GM19193 (cell line): Measurements from ENCODE around the gene DRGX.

Experiments
- POLR2A ChIP-seq: IDR thresholded peaks from 4 replicates; pipeline ENCODE4 v1.6.1; 2011; ENCODE audit not compliant: insufficient read depth, insufficient read length; ENCODE audit errors: extremely low read depth

The DRGX gene

DNA sequence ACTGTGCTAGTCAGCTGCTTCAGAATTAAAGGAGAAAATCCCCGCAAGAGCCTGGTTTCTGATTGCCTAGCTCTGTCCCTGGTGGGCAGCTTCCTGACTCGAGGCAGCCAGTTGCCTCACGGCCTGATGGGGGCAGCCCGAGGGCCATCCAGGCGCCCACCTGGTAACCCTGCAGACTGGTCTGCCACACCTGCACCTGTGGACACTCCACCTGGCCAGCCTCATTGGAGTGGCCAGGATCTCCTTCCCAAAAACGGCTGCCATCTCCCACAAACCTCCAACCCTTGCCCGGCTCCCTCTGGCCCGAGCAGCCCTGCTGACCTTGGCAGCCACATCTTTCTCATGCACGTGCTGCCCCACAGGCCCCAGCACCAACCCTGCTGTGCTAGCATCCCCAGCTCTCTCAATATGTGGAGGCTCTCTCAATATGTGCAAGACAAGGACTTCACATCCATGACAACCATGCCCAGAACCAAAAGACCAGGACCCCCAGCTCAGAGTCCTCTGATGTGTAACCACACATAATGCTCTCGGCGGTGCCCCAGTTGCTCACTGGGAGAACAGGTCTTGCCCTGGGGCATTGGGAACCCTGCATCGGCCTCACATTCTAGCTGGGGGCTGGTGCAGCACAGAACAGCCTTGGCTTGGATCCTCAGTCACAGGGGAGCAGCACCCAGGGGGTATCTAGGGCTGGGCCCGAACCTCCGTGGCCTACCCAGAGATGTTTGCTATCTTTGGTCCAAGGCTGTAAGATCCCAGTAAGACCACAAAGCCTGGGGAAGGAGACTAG, 14.6 kb downstream of the DRGX start:
- no peak for TF ChIP-seq POLR2A

DNA sequence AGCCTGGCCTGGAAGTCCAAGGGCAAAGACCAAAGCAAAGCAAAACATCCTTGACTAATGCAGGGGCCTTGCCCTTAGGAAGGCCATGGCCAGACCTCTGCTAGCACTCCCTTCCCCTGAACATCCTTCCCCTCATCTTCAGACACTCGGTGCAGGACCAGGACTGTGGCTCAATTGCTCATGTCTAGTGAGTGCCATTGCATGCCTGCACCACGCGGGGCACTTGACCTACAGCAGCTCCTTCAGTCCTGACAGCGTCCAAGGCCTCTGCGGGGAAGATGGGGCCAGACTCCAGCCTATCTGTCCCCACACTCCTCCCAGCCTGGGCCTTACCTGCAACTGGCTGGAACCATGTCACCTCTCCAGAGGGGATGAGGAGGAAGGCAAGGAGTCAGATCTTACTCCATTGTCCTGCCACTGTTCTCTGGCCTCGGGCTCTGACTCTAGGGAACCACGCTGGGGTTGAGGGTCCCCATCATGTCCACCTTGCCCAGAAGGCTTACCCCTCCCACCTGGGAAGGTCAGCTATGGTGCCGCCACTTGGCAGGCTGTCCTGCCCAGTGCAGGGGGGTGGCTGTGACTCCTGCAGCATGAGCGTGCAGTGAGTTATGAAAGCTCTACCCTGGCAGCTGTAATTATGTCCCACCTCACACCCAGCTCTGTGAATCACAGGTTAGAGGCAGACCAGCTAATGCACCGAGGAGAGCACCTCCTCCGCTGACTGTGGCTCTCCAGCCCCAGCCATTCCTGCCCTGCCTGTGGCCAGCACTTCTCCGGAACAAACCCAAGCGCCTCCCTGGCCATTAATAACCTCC, 16.1 kb downstream of the DRGX start:
- no peak for TF ChIP-seq POLR2A

- TF ChIP-seq POLR2A = no peak
Observed at GRCh38 chr10:49377256-49377655, 18.6 kb downstream of the DRGX start.

GRCh38 chr10:49375611-49376010, 20.3 kb downstream of the DRGX start:
- no peak for TF ChIP-seq POLR2A

DNA sequence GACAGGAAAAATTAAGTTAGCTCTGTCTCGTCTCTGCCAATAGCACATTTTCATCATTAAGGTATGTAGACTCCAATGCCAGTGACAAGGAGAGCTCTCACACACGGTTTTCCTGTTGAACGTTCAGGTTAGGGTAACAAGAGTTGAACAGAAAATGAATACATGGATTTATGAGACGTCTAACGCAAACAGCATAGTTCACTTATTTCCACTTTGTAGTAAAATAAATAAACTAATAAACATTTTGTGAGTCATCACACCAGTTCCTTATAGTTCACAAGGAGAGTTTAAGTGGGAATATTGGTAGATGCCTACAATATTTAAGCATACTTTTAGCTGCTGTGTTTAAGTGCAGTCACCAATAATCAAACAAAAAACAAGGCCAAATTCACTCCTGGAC, 21.1 kb downstream of the DRGX start:
- no peak for TF ChIP-seq POLR2A

DNA sequence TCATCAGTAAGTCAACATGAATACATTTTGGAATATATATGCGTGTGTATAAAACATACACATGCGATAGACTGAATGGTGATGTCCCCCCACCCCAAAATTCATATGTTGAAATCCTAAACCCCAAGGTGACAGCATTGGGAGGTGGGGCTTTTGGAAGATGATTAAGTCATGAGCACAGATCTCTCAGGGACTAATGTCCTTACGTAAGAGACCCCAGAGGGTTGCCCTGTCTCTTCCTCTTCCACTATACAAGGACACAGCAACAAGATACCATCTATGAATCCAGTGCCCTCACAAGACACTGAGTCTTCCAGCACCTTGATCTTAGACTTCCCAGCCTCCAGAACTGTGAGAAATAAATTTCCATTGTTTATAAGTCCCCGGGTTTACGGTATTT, 22.5 kb downstream of the DRGX start:
- no peak for TF ChIP-seq POLR2A

DNA sequence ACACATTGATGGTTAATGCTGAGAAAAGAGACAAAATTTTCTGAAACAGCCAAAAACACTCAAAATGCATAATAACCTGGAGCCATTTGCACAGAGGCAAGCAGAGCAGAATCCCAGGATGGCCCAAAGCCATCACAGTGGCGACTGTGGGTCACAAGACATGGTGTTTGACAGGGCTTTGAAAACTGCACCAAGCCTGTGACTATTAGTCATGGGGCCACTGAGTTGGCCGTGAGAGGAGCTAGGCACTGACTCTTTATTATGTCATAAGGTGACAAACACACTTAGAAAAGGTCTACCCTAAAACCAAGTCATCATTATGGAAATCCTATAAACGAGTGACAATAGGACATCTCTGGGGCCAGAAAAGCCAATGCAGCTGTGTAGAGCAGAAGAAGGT, 23.9 kb downstream of the DRGX start:
- TF ChIP-seq POLR2A = no peak

DNA sequence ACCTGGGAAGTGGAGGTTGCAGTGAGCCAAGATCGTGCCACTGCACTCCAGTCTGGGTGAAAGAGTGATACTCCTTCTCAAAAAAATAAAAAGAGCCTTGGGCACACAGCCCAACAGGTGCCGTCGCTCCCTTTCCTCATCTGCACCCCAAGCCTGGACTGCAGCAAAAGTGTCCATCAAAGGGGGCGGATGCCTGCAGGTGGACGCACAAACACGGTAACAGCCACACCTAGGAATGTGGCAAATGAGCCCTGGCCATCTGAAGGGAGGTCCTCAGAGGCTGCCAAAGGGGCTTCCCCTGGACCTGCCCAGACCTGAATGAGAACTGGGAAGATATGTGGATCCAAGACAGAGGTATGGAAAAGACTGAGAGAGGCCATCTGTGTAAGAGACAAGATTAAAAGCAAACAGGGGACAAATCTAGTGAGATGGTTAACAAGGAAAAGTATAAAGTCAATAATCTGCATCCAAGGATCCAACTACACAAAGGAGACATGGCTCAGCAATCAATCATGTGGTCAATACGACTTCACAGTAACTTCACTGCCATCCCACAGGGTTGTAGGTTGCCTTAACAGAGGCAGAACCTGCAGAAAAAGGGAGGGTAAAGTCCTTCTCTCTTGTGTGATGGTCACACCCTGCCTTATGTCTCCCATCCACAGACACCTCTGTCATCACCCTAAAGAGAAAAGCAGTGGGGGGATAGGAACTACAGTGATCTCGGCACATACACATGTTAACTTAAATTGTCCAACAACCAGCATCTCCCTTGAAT, 25.4 kb downstream of the DRGX start:
- TF ChIP-seq POLR2A = no peak

DNA sequence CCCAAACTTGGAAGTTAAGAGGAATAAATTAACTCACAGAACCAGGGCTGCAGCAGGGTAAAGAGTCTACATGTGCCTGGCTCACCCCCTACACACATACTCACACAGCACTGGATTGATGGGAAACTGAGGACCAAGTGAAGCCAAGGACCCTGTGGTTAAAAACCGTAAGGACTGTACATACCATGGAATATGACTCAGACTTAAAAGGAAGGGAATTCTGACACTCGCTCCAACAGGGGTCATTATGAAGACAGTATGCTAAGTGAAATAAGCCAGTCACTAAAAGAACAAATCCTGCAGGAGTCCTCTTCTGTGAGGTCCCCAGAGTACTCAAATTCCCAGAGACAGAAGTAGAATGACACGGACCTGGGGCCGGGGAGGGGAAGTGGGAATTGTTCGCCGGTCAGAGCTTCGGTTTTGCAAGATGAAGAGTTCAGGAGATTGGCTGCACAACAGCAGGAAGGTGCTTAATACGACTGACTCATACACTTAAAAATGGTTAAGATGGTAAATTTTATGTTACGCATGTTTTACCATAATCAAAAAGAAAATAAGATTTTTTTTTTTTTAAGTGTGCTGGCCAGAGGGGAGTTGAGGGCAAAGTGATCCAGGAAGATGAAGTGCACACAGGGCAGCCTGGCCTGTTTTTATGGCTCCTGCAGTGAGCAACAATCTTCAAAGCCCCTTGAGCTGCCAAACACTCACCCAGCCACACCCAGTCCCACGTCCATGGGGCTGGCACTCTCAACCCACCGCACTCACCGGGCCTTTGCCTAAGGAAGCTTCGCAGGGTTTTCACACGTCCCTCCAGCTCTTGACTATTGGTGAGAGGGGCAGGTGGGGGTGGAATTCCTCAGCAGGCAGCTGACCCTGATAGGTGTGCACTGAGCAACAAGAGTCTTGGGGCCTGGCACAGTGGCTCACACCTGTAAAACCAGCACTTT, 26.4 kb downstream of the DRGX start:
- TF ChIP-seq POLR2A = no peak

DNA sequence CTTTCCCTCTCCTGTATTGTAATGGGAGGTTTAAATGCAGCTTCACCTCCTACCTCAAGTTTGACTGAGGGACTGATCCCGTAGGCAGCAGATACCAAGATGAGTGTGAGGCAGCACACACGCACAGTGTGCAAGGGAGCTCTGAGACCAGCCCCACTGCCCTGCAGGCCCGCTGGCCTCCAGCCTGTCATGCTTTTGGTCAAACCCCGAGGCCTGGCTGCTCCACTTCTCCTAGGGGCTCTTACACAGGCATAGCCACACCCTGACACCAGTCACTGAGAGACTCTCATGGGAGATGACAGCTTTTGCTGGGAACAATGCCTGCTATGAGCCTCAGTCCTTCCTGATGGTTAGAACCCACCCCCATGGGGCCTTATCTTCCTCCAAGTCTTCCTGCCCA, 27.6 kb downstream of the DRGX start:
- TF ChIP-seq POLR2A = no peak

- TF ChIP-seq POLR2A = no peak
Observed at GRCh38 chr10:49367600-49367999, 28.3 kb downstream of the DRGX start.

- no peak for TF ChIP-seq POLR2A
Observed at GRCh38 chr10:49366460-49366859, 29.4 kb downstream of the DRGX start.

GRCh38 chr10:49365675-49366415, 30.0 kb downstream of the DRGX start:
- TF ChIP-seq POLR2A = no peak

DNA sequence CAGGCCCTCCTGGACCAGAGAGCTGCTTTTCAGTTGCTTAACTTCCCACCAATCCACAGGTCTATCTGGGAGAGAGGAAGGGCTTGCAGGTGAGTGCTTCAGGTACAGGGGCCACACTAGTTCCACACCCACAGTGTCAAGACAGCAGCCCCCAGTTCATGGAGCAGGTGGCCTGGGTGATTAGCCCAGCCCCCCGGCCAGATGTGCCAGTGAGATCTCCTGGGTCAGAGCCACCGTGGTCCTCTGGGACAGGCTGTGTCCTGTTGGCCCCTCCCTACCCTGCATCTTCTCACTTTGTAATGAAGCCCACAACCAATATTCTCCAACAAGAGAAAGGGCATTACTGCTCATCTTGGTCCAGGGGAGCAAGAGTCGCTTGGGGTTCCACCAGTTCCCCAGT, 30.6 kb downstream of the DRGX start:
- no peak for TF ChIP-seq POLR2A
